Lung (tissue), 12 donors: ENCODE measurements around the gene UNC5A. TPM values are rescaled to one million over a fixed set of nuclear protein-coding genes. Genes with fewer than 3 reads are reported as not detected.

Experiments
- ATAC-seq: fragments of 200-7000 bp; cut with Tn5 transposase; one replicate; pipeline ENCODE4 v1.9.1; 2020; ENCODE audit warnings: moderate number of reproducible peaks; ENCODE audit not compliant: insufficient read depth, low FRiP score
- DNase-seq, 3 donors: peaks; one replicate each; pipeline ENCODE4 v3.0.0-alpha.2; 2013 to 2017
- H3K27ac ChIP-seq, 2 donors: one replicate each; pipeline ENCODE4 v1.5.1; 2013; ENCODE audit warnings: mild to moderate bottlenecking in 2 of 2, moderate library complexity in 2 of 2, control low read depth in 1 of 2, inconsistent platforms in 1 of 2, low read depth in 1 of 2, low read length in 1 of 2
- H3K27me3 ChIP-seq, 3 donors: one replicate each; pipeline ENCODE4 v1.5.1; 2013; ENCODE audit warnings: low read length in 2 of 3; ENCODE audit not compliant: control insufficient read depth in 3 of 3, insufficient read depth in 3 of 3
- H3K36me3 ChIP-seq, 4 donors: one replicate each; pipeline ENCODE4 v1.5.1; 2013; ENCODE audit warnings: low read length in 4 of 4, mild to moderate bottlenecking in 1 of 4, moderate library complexity in 1 of 4; ENCODE audit not compliant: control insufficient read depth in 4 of 4, insufficient read depth in 4 of 4
- H3K4me1 ChIP-seq, 5 donors: one replicate each; pipeline ENCODE4 v1.5.1; 2013; ENCODE audit warnings: low read length in 5 of 5, mild to moderate bottlenecking in 2 of 5, moderate library complexity in 1 of 5; ENCODE audit not compliant: control insufficient read depth in 5 of 5, insufficient read depth in 5 of 5
- H3K4me3 ChIP-seq: one replicate; pipeline ENCODE4 v1.5.1; 2013; ENCODE audit warnings: mild to moderate bottlenecking, control low read depth, moderate library complexity
- H3K9ac ChIP-seq, 2 donors: one replicate each; pipeline ENCODE4 v1.5.1; 2013; ENCODE audit warnings: low read length in 2 of 2, control low read depth in 1 of 2; ENCODE audit not compliant: insufficient read depth in 1 of 2
- H3K9me3 ChIP-seq, 4 donors: one replicate each; pipeline ENCODE4 v1.5.1; 2013; ENCODE audit warnings: low read length in 3 of 4, mild to moderate bottlenecking in 1 of 4, moderate library complexity in 1 of 4; ENCODE audit not compliant: control insufficient read depth in 4 of 4, insufficient read depth in 3 of 4
- CTCF ChIP-seq: IDR thresholded peaks from 2 replicates; pipeline ENCODE4 v1.5.1; 2012; ENCODE audit warnings: mild to moderate bottlenecking; ENCODE audit errors: control extremely low read depth, extremely low read depth
- WGBS, 2 donors: extraction: QIAGEN DNeasy Blood & Tissue Kit; methylation state at CpG; one replicate each; pipeline ENCODE4 v1.1.7; 2013; 5-methylcytosine and 5-hydroxymethylcytosine counted together
- polyA plus RNA-seq, 2 donors: library from polyadenylated mRNA; stranded (reverse); fragments of 200-250 nt; gene quantifications; one replicate each; pipeline ENCODE4 v1.2.1, GENCODE V29; 2013
- total RNA-seq, 2 donors: library from RNA; depleted of rRNA in 1 of 2; stranded (reverse); fragments of >200 nt in 1 of 2; gene quantifications; one replicate each; pipeline ENCODE4 v1.2.1, GENCODE V29; 2014 to 2021
- donor health status: control.
- donor health status: control.
- donor health status: Bipolar disorder and iron deficiency.
- donor health status: healthy.
- donor health status: DM: yes; HTN: yes; CAD: no.

UNC5A gene
- total and polyA plus RNA-seq, 4 donors: 0.08 to 0.40 (median 0.13) TPM

- ATAC-seq: no peak
- Histone ChIP-seq H3K36me3 (no peaks in the 10 kb centered on the region), H3K9me3 (no peaks in the 10 kb centered on the region), H3K27ac (no peak overlapping the region), H3K27me3 (peaks cover 0 to 27% (median 13%) of the 10 kb centered on the region in 3 donors), H3K4me3 (no peak overlapping the region), H3K4me1 (peaks cover 0 to 17% (median 10%) of the 10 kb centered on the region in 5 donors), H3K9ac (no peak overlapping the region)
- 40 to 56% methylated on average over 14 of the region's 14 CpGs for WGBS, 2 donors
- no peak for TF ChIP-seq CTCF
- DNase-seq: peak in 1 of 3 donors; percentile 4
These were observed 29.9 kb upstream of the UNC5A start for GRCh38 chr5:176780176-176781053.

- H3K4me1 ChIP-seq: peaks cover 0 to 17% (median 10%) of the 10 kb centered on the region in 5 donors
- peaks cover 0 to 24% (median 10%) of the 10 kb centered on the region in 3 donors for H3K27me3 ChIP-seq
- no peak overlapping the region for H3K27ac ChIP-seq
- no peak for TF ChIP-seq CTCF
- ATAC-seq (no peak), DNase-seq (peak; percentile 85 to 91 (median 86))
- no peak overlapping the region for H3K9ac ChIP-seq
- no peak overlapping the region for H3K4me3 ChIP-seq
- no peaks in the 10 kb centered on the region for H3K9me3 ChIP-seq
- WGBS, 2 donors: 31 to 55% methylated on average over 14 of the region's 14 CpGs
- no peaks in the 10 kb centered on the region for H3K36me3 ChIP-seq
These were observed 29.3 kb upstream of the UNC5A start for GRCh38 chr5:176781054-176781375.

GRCh38 chr5:176781638-176782570, 28.5 kb upstream of the UNC5A start:
- peaks cover 0 to 17% (median 10%) of the 10 kb centered on the region in 5 donors for H3K4me1 ChIP-seq
- H3K27me3 ChIP-seq: peaks cover 0 to 22% (median 10%) of the 10 kb centered on the region in 3 donors
- H3K36me3 ChIP-seq: no peaks in the 10 kb centered on the region
- no peak for TF ChIP-seq CTCF
- ATAC-seq (no peak), DNase-seq (peak in 2 of 3 donors; percentile 4 to 13)
- H3K4me3 ChIP-seq: no peak overlapping the region
- no peak overlapping the region for H3K27ac ChIP-seq
- H3K9me3 ChIP-seq: no peaks in the 10 kb centered on the region
- H3K9ac ChIP-seq: no peak overlapping the region
- WGBS, 2 donors: 75 to 82% methylated on average over 17 of the region's 17 CpGs
